HEK293 (cell line): ENCODE measurements around the gene DOK4.
A peak's percentile ranks its signal among the peaks of the same experiment; 100 is the strongest.

Source experiments
- CTCF ChIA-PET: fragments of 350-600 bp; formaldehyde crosslinking; extraction: SDS; loops from one replicate; lab custom pipeline; 2021; ENCODE audit warnings: antibody characterized with exemption; lab: Yijun Ruan, JAX
- POLR2A ChIA-PET: fragments of 300-600 bp; formaldehyde crosslinking; extraction: SDS; loops from one replicate; lab custom pipeline; 2020; ENCODE audit warnings: antibody characterized with exemption, inconsistent platforms; lab: Yijun Ruan, JAX
- H3K27ac ChIP-seq: fragments of 200-500 bp; sonication (Bioruptor generic); 2 replicates; pipeline ENCODE4 v1.5.1; 2014; ENCODE audit warnings: low read depth, low read length, control low read depth, inconsistent platforms; ENCODE audit errors: extremely low read depth
- H3K36me3 ChIP-seq, 2 experiments: fragments of 200-500 bp in 1 of 2; sonication (Bioruptor generic) in 1 of 2; 1 replicate in 1 of 2; 2 replicates in 1 of 2; pipeline ENCODE4 v1.5.1; 2014 to 2017; ENCODE audit warnings: inconsistent platforms in 2 of 2, low read length in 2 of 2; ENCODE audit not compliant: control insufficient read depth in 2 of 2, insufficient read depth in 1 of 2
- H3K4me1 ChIP-seq: fragments of 200-500 bp; sonication (Bioruptor generic); 2 replicates; pipeline ENCODE4 v1.5.1; 2014; ENCODE audit warnings: mild to moderate bottlenecking, low read length, inconsistent platforms; ENCODE audit not compliant: control insufficient read depth, insufficient read depth
- H3K4me3 ChIP-seq: 2 replicates; pipeline ENCODE4 v1.5.1; 2011; ENCODE audit warnings: low read depth, mild to moderate bottlenecking, control low read depth, low read length, moderate library complexity
- H3K9me3 ChIP-seq: fragments of 200-500 bp; sonication (Bioruptor generic); 2 replicates; pipeline ENCODE4 v1.5.1; 2014; ENCODE audit warnings: low read depth, low read length, inconsistent platforms; ENCODE audit not compliant: control insufficient read depth, insufficient read depth
- BCL11A ChIP-seq: fragments of 450-650 bp; formaldehyde crosslinking; IDR thresholded peaks from 2 replicates; pipeline ENCODE4 v1.5.1; 2016; ENCODE audit warnings: low read depth, missing biosample characterization, missing genetic modification characterization
- BCL6B ChIP-seq: fragments of 450-650 bp; formaldehyde crosslinking; IDR thresholded peaks from 2 replicates; pipeline ENCODE4 v1.5.1; 2017; ENCODE audit warnings: missing biosample characterization, missing genetic modification characterization
- GLIS1 ChIP-seq: fragments of 450-650 bp; formaldehyde crosslinking; IDR thresholded peaks from 2 replicates; pipeline ENCODE4 v1.5.1; 2016; ENCODE audit warnings: missing biosample characterization, missing genetic modification characterization
- HOXD13 ChIP-seq: sonication (generic); formaldehyde crosslinking; IDR thresholded peaks from 2 replicates; pipeline ENCODE4 v1.8.0; 2022; ENCODE audit warnings: missing genetic modification reagents, borderline replicate concordance
- KLF7 ChIP-seq: fragments of 450-650 bp; formaldehyde crosslinking; IDR thresholded peaks from 2 replicates; pipeline ENCODE4 v1.5.1; 2016; ENCODE audit warnings: missing biosample characterization, missing genetic modification characterization, borderline replicate concordance
- SCRT1 ChIP-seq: fragments of 450-650 bp; formaldehyde crosslinking; IDR thresholded peaks from 2 replicates; pipeline ENCODE4 v1.5.1; 2016; ENCODE audit warnings: missing biosample characterization, missing genetic modification characterization, borderline replicate concordance
- TRIM28 ChIP-seq: IDR thresholded peaks from 2 replicates; pipeline ENCODE4 v1.6.1; 2011; ENCODE audit warnings: low read length, control low read depth, borderline replicate concordance
- ZBTB6 ChIP-seq: fragments of 450-650 bp; formaldehyde crosslinking; IDR thresholded peaks from 2 replicates; pipeline ENCODE4 v1.5.1; 2017; ENCODE audit warnings: missing biosample characterization, missing genetic modification characterization
- ZFP3 ChIP-seq: fragments of 450-650 bp; formaldehyde crosslinking; IDR thresholded peaks from 2 replicates; pipeline ENCODE4 v1.5.1; 2016; ENCODE audit warnings: low read depth, missing biosample characterization, missing genetic modification characterization
- ZFP69B ChIP-seq: fragments of 450-650 bp; formaldehyde crosslinking; IDR thresholded peaks from 2 replicates; pipeline ENCODE4 v1.5.1; 2016; ENCODE audit warnings: missing biosample characterization, missing genetic modification characterization
- ZIC2 ChIP-seq: fragments of 450-650 bp; formaldehyde crosslinking; IDR thresholded peaks from 2 replicates; pipeline ENCODE4 v1.5.1; 2016; ENCODE audit warnings: missing biosample characterization, missing genetic modification characterization
- ZNF26 ChIP-seq: fragments of 450-650 bp; formaldehyde crosslinking; IDR thresholded peaks from 2 replicates; pipeline ENCODE4 v1.5.1; 2016; ENCODE audit warnings: missing biosample characterization, missing genetic modification characterization
- ZNF302 ChIP-seq: fragments of 450-650 bp; formaldehyde crosslinking; IDR thresholded peaks from 2 replicates; pipeline ENCODE4 v1.5.1; 2016; ENCODE audit warnings: missing biosample characterization, missing genetic modification characterization, low read depth
- ZNF341 ChIP-seq: fragments of 450-650 bp; formaldehyde crosslinking; IDR thresholded peaks from 2 replicates; pipeline ENCODE4; 2016; ENCODE audit warnings: low read depth, missing biosample characterization, missing genetic modification characterization
- ZNF514 ChIP-seq: fragments of 450-650 bp; formaldehyde crosslinking; IDR thresholded peaks from 2 replicates; pipeline ENCODE4 v1.5.1; 2016; ENCODE audit warnings: missing biosample characterization, missing genetic modification characterization
- ZNF571 ChIP-seq: fragments of 450-650 bp; formaldehyde crosslinking; IDR thresholded peaks from 2 replicates; pipeline ENCODE4 v1.5.0; 2017; ENCODE audit warnings: missing biosample characterization, missing genetic modification characterization
- ZNF747 ChIP-seq: fragments of 450-650 bp; formaldehyde crosslinking; IDR thresholded peaks from 2 replicates; pipeline ENCODE4 v1.5.1; 2016; ENCODE audit warnings: missing biosample characterization, missing genetic modification characterization

DOK4 gene

GRCh38 chr16:57509231-57509923 lies 23.1 kb upstream of the DOK4 start:
- TF ChIP-seq ZBTB6: no peak
- no peak for TF ChIP-seq TRIM28
- TF ChIP-seq SCRT1 (tag by site-specific recombination): no peak
- TF ChIP-seq ZIC2 (tag by site-specific recombination): peak; percentile 60
- TF ChIP-seq KLF7 (tag by site-specific recombination): no peak
- no peak for TF ChIP-seq BCL11A (tag by site-specific recombination)
- no peak for TF ChIP-seq ZNF514
- no peak for TF ChIP-seq ZNF571 (tag by site-specific recombination)
- no peak for TF ChIP-seq ZNF302 (tag by site-specific recombination)
- no peak for TF ChIP-seq ZFP3 (tag by site-specific recombination)
- 0 out of 2 replicates have a peak, but pooled peaks have one; percentile 6 for TF ChIP-seq GLIS1 (tag by site-specific recombination)
- TF ChIP-seq ZNF747 (tag by site-specific recombination): no peak
- TF ChIP-seq, all 188 proteins: peak for 2
- CTCF ChIA-PET: interaction anchor here (1.2 to 3.4 kb wide), 3 partner anchors 9 to 47 kb away, joined by 4 to 16 read pairs (median 6); partner anchors contain the start of gene POLR2C

GRCh38 chr16:57508035-57508425 lies 21.7 kb upstream of the DOK4 start:
- no peaks in the 10 kb centered on the region for H3K9me3 ChIP-seq
- H3K27ac ChIP-seq: no peak overlapping the region
- H3K4me3 ChIP-seq: no peak overlapping the region
- ChIA-PET POLR2A (no interaction called here), CTCF (interaction anchor here (0.6 to 4.5 kb wide), 5 partner anchors 12 to 90 kb away, joined by 3 to 16 read pairs (median 3); no protein-coding TSS in a partner anchor)
- peaks cover under 1% of the 10 kb centered on the region; the same call in 1 of the 2 replicates for H3K4me1 ChIP-seq
- peaks cover 0 to 3% of the 10 kb centered on the region in 2 experiments; a peak in 2 of 3 replicates for H3K36me3 ChIP-seq
- no peak for TF ChIP-seq ZNF341 (tag by site-specific recombination)
- TF ChIP-seq ZFP69B (tag by site-specific recombination): no peak
- no peak for TF ChIP-seq ZNF26 (tag by site-specific recombination)
- TF ChIP-seq HOXD13 (CRISPR knock-in tag): no peak
- no peak for TF ChIP-seq KLF7 (tag by site-specific recombination)
- TF ChIP-seq BCL6B (tag by site-specific recombination): no peak

More at GRCh38 chr16:57509231-57509923, 23.1 kb upstream of the DOK4 start:
- Histone ChIP-seq H3K4me1 (peaks cover 2% of the 10 kb centered on the region; the same call in 1 of the 2 replicates), H3K9me3 (no peaks in the 10 kb centered on the region), H3K4me3 (no peak overlapping the region), H3K36me3 (peaks cover 0 to 3% of the 10 kb centered on the region in 2 experiments; a peak in 2 of 3 replicates), H3K27ac (no peak overlapping the region)
- POLR2A ChIA-PET: no interaction called here
